Erythroblast (primary cell): Measurements from ENCODE around the gene CPA4.

Source experiments
- GATA1 ChIP-seq: IDR thresholded peaks from 2 replicates; pipeline ENCODE4 v1.6.1; 2011; ENCODE audit warnings: low read depth, mild to moderate bottlenecking, control low read depth, low read length, moderate library complexity
- POLR2A ChIP-seq: IDR thresholded peaks from 2 replicates; pipeline ENCODE4 v1.6.1; 2011; ENCODE audit warnings: mild to moderate bottlenecking, low read length

GRCh38 chr7:130367088-130367755, 74.3 kb downstream of the CPA4 start:
- TF ChIP-seq POLR2A, result no peak
- no peak for TF ChIP-seq GATA1
